Erythroblast (primary cell): ENCODE results near the gene RAF1.

Experiments
- GATA1 ChIP-seq: IDR thresholded peaks from 2 replicates; pipeline ENCODE4 v1.6.1; 2011; ENCODE audit warnings: low read depth, mild to moderate bottlenecking, control low read depth, low read length, moderate library complexity
- POLR2A ChIP-seq: IDR thresholded peaks from 2 replicates; pipeline ENCODE4 v1.6.1; 2011; ENCODE audit warnings: mild to moderate bottlenecking, low read length

DNA sequence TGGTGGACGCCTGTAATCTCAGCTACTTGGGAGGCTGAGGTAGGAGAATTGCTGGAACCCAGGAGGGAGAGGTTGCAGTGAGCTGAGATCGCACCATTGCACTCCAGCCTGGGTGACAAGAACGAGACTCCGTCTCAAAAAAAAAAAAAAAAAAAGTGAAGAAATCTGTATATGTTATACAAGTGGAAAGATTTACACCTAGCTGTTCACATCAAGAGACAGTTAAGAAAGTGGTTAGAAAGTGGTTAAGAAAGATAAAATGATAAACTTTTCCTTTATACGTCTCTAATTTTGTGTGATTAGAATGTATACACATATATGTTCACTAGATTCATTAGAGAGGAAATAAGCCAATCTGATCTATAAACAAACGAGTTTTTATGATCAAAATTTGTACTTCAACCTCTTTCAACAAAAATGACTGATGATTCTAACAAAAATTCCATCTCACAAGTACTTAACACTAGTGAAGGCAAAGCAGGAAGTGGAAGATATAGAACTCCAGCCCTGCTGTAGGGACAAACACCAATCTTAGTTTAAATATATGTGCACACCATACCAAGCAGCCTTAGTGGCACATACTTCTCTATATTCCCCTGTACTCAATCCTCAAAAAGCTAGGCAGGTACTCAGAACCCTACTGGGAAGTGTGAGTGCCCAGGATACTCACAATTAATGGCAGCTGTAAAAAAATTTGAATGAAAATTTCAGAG lies 51.2 kb downstream of the RAF1 start:
- TF ChIP-seq POLR2A (no peak), GATA1 (no peak)
